ENCODE results near the gene DCXR.

The DCXR gene

DNA sequence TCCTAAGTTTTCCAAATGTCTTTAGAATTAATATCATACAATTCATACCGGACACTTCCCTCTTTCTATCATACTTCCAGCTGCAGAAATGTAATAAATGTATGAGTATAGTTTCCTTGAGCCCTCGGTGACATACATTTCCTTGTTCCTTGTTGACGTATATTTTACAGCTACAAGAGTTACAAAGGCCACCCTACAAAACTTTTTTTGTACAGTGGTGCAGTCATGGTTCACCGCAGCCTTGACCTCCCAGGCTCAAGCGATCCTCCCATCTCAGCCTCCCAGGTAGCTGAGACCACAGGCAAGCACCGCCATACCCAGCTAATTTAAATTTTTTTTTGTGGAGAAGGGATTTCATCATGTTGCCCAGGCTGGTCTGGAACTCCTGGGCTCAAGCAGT is 35.3 kb upstream of the DCXR start:
- DNase-seq: no peak

DNA sequence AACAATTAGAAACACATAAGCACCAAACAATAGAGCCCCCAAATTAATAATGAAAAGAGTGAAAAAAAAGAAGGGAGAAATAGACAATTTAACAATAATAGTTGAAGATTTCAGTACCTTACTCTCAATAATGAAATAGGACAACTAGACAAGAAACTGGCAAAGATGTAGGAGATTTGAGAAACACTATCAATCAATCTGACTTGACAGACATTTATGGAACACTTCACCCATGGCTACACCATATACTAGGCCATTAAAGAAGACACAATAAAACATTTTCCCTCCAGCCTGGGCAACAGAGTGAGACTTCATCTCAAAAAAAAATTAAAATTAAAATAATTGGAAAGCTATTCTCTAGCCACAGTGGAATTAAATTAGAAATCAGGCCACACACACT is 33.1 kb upstream of the DCXR start:
- DNase-seq: no peak

DNA sequence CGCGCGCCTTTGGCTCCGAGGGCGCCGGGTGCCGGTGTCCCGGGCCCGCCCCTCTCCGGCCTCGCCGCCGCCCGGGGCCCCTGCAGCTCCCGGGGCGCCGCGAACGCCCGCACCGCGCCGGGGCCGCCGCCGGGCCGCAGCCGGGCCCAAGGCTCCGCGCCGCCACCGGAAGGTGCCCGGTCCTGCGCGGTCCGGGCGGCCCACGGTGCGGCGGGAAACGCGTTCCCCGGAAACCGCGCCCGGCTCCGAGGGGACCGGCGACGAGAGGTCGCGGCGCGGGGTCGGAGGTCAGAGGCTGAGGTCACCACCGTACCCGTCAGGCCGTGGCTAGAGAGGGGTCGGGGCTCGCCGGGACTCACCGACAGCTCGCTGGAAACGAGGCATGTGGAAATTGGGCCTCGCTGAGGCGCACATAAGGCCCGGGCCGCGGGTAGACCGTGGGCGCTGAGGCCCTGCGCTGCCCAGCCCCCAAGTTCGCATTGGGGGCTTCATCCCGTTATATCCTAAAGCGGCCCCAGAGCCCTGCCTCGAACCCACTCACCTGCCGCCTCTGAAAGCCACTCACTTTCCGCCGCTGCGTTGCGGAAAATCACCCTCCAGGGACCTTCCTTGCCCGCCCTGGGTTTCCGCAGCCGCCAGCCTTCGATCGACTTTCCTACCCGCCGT is 28.3 kb upstream of the DCXR start, which contains the start of gene DUS1L:
Gene DUS1L (minus strand): TSS at position 167 of the 666 bp plus-strand sequence. CDS start 745 bp downstream, outside the sequence.
- DNase-seq: no peak

- DNase-seq: no peak
Measured at GRCh38 chr17:82065193-82065637, 27.7 kb upstream of the DCXR start.

- no peak for DNase-seq
Measured at GRCh38 chr17:82064433-82065192, 27.1 kb upstream of the DCXR start.

DNA sequence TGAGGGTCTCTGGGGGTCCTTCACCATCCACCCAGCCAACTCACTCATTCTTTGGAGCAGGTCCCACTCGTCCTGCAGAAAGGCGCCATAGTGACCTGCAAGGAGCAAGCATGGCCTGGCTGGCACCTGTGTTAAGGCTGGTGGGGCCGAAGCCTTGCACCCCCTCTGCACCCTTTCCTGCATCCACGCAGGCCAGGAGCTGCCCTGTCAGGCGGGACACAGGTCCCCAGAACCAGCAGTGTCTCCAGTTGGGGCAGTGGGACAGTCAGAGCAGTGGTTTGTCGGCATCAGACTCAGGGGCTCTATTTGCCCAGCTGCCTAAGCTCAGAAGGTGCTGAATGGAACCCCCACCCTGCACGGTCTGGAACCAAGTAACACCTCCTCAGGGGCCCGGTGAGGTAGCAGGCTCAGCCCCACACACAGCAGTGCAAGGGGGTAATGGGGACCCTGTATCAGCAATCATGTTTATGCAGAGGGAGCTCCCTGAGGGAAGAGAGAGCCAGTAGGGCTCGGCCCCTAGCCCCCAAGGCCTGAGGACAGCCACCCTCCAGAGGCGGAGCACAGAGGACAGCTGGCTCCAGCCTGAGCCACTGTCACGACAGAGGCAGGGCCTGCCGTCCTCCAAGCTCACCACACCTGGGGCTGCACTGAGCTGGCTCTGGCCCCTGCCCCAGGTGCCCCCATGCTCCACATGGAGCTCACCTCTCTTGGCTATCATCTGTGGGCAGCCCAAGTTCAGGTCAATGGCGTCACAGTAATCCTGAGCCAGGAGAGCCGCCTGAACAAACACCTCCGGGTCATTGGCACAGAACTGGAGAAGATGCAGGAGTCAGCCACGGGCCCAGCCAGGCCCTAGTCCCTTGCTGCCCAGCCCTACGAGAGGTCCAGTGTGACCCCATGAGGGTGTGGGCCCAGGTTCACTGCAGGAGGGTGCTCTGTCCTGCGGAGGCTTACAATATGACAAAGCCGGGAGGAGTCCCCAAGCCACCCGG is 26.2 kb upstream of the DCXR start:
- no peak for DNase-seq

DNA sequence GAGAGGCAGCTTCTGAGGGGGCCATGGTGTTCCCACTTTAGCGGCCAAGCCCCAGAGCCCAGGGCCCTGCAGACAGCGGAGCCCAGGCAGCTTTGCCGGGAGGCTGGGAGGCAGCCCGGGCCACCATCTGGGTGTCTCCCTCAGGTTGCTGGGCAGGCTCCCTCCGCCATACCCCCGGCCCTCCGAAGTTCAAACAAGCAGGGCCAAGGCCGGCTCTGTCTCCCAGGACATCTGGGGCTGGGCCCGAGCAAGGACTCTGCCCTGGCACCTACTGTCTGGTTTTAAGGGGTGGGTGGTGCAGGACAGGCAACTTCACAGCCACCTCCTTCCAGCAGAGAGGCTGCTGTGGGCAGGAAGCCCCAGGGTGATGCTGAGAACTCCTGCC is 25.5 kb upstream of the DCXR start:
- no peak for DNase-seq

DNA sequence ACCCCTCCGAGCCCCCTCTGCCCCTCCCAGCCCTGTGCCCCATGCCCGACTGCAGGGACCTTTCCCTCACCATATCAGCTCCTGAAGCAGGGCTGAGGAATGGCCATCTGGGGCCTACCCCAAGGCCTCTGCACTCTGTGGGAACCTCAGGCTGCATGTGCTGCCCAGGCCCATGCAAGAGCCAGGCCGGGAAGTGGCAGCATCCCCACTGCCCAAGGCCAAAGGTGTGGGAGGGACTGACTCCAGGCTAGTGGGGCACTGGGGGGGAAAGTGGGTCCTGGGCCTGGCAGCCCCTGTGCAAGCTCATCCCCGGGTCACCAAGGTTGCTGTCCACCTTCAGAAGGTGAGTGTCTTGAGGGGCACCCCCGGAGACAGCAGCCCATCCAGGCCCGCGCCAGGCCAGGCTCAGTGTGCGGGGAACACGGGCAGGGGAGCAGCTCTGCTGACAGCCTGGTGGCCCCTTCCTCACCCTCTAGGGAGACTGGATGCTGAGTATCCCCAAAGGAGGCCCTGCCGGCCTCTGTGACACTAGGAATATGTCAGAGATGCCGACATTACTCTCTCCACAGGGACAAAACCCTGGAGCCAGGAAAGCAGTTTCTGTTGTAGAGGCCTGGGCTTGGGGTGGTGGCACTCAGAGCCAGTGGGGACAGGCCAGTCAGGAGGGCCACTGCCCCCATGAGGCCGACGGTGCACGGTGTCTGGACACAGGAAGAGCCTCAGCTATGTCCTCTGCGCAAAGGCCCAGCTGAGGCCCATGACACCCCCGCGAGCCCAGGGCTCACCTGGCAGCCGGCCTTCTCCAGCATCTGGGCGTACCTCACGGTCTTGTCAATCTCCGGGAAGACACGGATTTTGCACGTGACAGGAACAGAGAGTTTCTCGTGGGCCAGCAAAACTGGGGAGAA is 24.8 kb upstream of the DCXR start:
- peak; percentile 33 for DNase-seq

GRCh38 chr17:82061047-82061925 is 23.8 kb upstream of the DCXR start:
- DNase-seq: no peak

- DNase-seq: no peak
Measured at GRCh38 chr17:82060614-82061013, 23.1 kb upstream of the DCXR start.

GRCh38 chr17:82060001-82060380 is 22.5 kb upstream of the DCXR start:
- no peak for DNase-seq

DNA sequence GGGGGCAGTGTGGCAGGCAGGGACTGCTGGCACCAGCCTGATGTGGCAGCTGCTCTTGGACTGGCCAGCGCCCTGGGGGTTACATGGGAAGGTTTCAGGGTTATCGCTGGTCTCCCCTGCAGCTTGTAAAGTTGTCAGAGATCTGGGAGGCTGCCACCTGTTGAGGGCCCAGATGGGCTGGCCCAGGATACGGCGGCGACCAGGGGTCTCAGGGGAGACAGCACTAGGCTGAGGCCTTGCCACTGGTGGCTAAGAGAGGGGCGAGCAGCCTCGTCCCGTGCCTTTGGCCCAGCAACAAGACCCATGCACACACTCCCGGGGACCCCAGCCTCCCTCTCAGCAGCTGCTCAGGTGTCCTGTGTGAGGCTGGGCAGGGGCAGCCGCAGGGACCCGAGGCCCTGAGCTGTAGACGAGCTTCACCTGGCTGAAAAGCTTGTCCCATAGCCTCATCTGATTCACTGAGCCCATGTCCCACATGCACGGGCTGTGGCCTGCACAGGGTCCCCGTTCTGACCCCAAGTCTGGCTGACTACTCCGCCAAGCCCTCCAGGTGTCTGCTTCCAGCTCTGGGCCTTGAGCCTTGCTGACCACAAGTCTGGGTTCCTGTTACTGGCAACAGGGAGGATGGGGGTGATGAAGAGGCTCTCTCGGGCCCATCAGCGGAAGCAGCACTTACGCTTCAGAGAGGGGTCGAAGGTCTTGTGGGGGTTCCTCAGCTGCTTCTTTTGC is 21.9 kb upstream of the DCXR start:
- no peak for DNase-seq

- DNase-seq: no peak
Measured at GRCh38 chr17:82058855-82059249, 21.4 kb upstream of the DCXR start.

- no peak for DNase-seq
Measured at GRCh38 chr17:82058230-82058854, 20.8 kb upstream of the DCXR start.

DNA sequence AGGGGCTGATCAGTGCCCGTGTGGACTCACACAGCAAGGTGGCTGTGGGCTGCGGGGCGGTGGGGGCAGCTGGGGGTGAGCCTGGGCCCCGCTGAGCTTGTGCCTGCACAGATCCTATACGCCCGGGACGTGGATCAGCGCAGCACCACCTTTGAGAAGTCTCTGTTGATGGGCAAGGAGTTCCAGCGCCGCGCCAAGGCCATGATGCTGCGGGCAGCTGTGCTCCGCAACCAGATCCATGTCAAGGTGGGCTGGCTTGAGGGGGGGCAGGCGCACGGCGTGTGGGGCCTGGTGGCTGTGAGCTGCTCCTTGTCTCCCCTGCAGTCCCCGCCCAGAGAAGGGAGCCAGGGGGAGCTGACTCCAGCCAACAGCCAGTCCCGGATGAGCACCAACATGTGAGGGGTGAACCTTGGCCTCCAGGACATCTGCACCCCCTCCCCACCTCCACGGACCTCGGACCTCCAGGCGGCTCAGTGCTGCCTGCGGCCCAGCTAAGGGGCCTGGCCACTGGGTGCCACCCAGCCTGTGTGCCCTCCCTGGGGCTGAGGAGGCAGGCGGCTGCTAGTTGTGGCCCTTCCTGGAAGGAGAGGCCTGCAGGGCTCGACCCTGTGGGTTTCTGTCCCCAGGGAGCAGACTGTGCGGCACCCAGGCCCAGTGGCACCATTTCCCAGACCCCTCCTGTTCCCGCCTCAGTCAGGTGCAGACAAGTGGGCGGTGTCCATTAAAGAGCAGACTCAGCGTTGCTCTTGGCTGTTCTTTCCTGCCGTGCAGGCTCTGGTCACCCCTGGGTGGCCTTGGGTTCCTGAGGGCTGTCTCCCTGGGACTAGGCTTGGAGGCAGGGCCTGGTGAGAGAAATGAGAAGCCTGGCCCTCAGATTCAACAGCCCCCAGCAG is 19.5 kb upstream of the DCXR start:
- DNase-seq: no peak

DNA sequence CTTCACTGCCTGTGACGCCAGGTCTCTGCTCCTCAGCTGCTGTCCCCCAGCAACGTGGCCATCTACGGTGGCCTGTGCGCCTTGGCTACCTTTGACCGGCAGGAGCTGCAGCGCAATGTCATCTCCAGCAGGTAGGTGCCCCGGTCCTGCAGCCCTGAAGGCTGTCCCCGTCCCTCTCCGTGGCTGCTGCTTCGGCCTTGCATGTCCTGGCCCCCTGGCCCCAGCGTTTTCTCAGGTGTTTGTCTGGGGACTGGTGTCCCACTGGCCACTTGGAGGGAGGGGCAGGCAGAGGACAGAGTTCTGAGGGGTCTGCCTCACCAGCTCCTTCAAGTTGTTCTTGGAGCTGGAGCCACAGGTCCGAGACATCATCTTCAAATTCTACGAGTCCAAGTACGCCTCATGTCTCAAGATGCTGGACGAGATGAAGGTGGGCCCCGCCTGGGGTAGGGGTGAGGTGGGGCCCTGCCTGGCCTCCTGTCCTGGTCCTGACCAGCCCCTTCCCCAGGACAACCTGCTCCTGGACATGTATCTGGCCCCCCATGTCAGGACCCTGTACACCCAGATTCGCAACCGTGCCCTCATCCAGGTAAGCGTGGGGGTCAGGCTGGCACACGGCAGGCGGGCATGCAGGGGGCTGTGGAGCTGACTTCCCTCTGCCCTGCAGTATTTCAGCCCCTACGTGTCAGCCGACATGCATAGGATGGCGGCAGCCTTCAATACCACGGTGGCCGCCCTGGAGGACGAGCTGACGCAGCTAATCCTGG is 18.6 kb upstream of the DCXR start:
- no peak for DNase-seq

DNA sequence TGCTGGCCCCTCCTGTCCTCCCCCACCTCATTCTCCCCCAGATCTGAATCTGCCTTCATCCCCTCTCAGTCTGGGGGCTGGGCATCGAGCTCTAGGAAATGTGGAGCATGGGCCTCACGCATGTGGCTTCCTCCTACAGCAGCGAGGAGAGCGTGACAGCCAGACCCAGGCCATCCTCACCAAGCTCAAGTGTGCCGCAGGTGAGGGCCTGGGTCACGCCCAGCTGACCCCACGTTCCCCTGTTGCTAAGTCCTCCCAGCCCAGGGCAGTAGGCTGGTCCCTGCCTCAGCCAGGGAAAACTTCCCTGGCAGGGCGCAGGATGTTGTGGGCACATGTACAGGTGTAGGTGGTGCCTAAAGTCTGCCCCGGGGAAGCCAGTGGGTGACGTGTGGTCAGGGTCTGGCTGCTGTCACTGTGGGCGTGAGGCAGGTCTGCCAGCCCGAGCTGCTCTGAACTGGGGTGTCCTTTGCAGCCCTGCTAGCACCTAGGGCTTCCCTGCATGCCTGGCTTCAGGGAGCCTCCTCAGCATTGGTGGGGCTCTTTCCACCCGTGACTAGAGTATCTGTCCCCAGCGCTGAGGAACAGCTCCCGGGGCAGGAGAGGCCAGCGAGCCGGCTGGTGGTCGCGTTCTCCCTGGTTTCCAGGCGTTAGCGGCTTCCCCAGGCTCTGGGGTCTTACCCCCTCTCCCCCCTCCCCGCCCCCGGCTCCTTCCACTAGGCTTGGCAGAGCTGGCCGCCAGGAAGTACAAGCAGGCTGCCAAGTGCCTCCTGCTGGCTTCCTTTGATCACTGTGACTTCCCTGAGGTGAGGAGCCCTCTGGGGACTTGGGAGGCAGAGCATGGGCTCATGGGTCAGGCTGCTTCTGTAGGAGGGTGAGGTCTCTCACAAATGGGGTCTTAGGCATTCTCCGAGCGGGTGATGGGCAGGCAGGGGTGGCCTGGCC is 17.8 kb upstream of the DCXR start:
- DNase-seq: no peak

Data from 8988T (cell line).